GM23248 (cell line): Measurements from ENCODE around the gene AIFM1.

Experiments used
- EZH2 ChIP-seq: fragments of 200-600 bp; sonication (generic); IDR thresholded peaks from 2 replicates; pipeline ENCODE4 v1.6.1; 2018; ENCODE audit warnings: antibody characterized with exemption, mild to moderate bottlenecking; ENCODE audit not compliant: insufficient read depth, poor library complexity, severe bottlenecking
- EZH2phosphoT487 ChIP-seq: fragments of 200-600 bp; sonication (generic); IDR thresholded peaks from 2 replicates; pipeline ENCODE4 v1.6.1; 2018; ENCODE audit warnings: antibody characterized with exemption, moderate library complexity, mild to moderate bottlenecking, low read depth; ENCODE audit not compliant: insufficient read depth

- no peak for TF ChIP-seq EZH2
- TF ChIP-seq EZH2phosphoT487 = no peak
Measured at GRCh38 chrX:130091980-130092522, 73.6 kb downstream of the AIFM1 start.
